DND-41 (cell line): ENCODE data around the gene PTPRN2.

Experiments used
- ATAC-seq: fragments of 200-7000 bp; cut with Tn5 transposase; 3 replicates; pipeline ENCODE4 v1.9.1; 2021; ENCODE audit warnings: low read depth; ENCODE audit not compliant: insufficient read depth
- DNase-seq: peaks from one replicate; pipeline ENCODE4 v3.0.0-alpha.2; 2020
- H2AFZ ChIP-seq: 2 replicates; pipeline ENCODE4 v1.6.0; 2012; ENCODE audit warnings: low read depth, low read length
- H3K27ac ChIP-seq: 2 replicates; pipeline ENCODE4 v1.5.1; 2012; ENCODE audit warnings: low read length, inconsistent platforms
- H3K27me3 ChIP-seq: fragments of 200-600 bp; sonication (generic); 2 replicates; pipeline ENCODE4 v1.6.0; 2012; ENCODE audit warnings: low read length, mild to moderate bottlenecking, inconsistent platforms; ENCODE audit not compliant: insufficient read depth, poor library complexity
- H3K36me3 ChIP-seq: 2 replicates; pipeline ENCODE4 v1.5.1; 2012; ENCODE audit warnings: low read length, inconsistent platforms; ENCODE audit not compliant: insufficient read depth
- H3K4me1 ChIP-seq: 2 replicates; pipeline ENCODE4 v1.5.1; 2012; ENCODE audit warnings: mild to moderate bottlenecking, low read length; ENCODE audit not compliant: insufficient read depth
- H3K4me2 ChIP-seq: 2 replicates; pipeline ENCODE4 v1.6.0; 2012; ENCODE audit warnings: mild to moderate bottlenecking, moderate library complexity, low read length, inconsistent platforms; ENCODE audit not compliant: insufficient read depth
- H3K4me3 ChIP-seq, 2 experiments: fragments of 200-600 bp in 1 of 2; shearing (Covaris generic) in 1 of 2; 2 replicates each; pipeline ENCODE4 v1.5.1; 2012 to 2016; ENCODE audit warnings: inconsistent platforms in 2 of 2, low read length in 2 of 2, mild to moderate bottlenecking in 2 of 2, low read depth in 1 of 2, moderate library complexity in 1 of 2
- H3K79me2 ChIP-seq: 2 replicates; pipeline ENCODE4 v1.6.0; 2012; ENCODE audit warnings: low read length, inconsistent platforms; ENCODE audit not compliant: insufficient read depth
- H3K9ac ChIP-seq: 2 replicates; pipeline ENCODE4 v1.6.0; 2012; ENCODE audit warnings: low read depth, mild to moderate bottlenecking, inconsistent platforms, low read length, moderate library complexity
- H3K9me3 ChIP-seq: 2 replicates; pipeline ENCODE4 v1.5.1; 2012; ENCODE audit warnings: low read length, moderate library complexity, mild to moderate bottlenecking, inconsistent platforms; ENCODE audit not compliant: insufficient read depth, severe bottlenecking
- H4K20me1 ChIP-seq: 2 replicates; pipeline ENCODE4 v1.6.0; 2012; ENCODE audit warnings: low read length; ENCODE audit not compliant: insufficient read depth
- EZH2 ChIP-seq: IDR thresholded peaks from 3 replicates; pipeline ENCODE4 v1.6.1; 2012; ENCODE audit warnings: borderline replicate concordance, low read depth, mild to moderate bottlenecking, moderate library complexity, low read length, inconsistent platforms; ENCODE audit not compliant: severe bottlenecking
- TF ChIP-seq, protein P1 (sequence below): IDR thresholded peaks from 2 replicates; pipeline ENCODE4 v1.5.1; 2012; ENCODE audit warnings: borderline replicate concordance, low read length, moderate library complexity, mild to moderate bottlenecking; ENCODE audit not compliant: poor library complexity, severe bottlenecking; ENCODE audit errors: extremely low read depth

Gene PTPRN2

DNA sequence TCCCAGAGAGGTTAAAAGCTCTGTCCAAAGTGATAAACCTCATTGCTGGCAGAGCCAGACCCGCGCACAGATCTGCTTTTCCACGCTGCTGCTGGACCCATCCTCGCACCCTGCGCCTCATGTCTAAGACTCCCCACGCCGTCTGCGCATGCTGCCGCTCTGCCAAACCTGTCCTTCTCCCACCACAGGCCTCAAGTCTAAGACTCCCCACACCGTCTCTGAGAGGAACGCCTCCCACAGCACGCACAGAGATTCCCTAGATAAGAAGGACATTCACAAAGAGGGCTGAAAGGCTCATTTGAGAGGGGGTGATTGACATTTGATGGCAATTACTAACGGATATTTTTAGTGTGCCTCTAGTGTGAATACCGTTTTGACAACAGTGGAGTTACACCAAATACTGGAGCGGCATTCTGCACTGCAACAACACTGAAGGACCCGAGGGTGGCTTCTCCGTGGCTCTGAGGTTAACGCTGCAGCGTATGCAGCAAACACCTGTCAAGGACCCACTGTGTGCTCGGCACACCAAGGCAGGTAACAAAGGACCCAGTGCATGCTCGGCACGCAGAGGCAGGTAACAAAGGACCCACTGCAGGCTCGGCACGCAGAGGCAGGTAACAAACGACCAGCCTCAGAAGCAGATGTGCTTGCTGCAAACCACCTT, 1019.4 kb downstream of the PTPRN2 start:
- no peak for DNase-seq
- Histone ChIP-seq H3K36me3 (peaks cover 82% of the 10 kb centered on the region), H4K20me1 (no peaks in the 10 kb centered on the region), H3K27ac (no peak overlapping the region), H3K9ac (no peak overlapping the region), H3K27me3 (no peaks in the 10 kb centered on the region), H3K4me3 (no peak overlapping the region), H3K4me1 (no peaks in the 10 kb centered on the region), H3K79me2 (peaks cover 2% of the 10 kb centered on the region), H2AFZ (no peak overlapping the region), H3K9me3 (no peaks in the 10 kb centered on the region), H3K4me2 (no peak overlapping the region)
- no peak for ATAC-seq
- TF ChIP-seq, protein P1, sequence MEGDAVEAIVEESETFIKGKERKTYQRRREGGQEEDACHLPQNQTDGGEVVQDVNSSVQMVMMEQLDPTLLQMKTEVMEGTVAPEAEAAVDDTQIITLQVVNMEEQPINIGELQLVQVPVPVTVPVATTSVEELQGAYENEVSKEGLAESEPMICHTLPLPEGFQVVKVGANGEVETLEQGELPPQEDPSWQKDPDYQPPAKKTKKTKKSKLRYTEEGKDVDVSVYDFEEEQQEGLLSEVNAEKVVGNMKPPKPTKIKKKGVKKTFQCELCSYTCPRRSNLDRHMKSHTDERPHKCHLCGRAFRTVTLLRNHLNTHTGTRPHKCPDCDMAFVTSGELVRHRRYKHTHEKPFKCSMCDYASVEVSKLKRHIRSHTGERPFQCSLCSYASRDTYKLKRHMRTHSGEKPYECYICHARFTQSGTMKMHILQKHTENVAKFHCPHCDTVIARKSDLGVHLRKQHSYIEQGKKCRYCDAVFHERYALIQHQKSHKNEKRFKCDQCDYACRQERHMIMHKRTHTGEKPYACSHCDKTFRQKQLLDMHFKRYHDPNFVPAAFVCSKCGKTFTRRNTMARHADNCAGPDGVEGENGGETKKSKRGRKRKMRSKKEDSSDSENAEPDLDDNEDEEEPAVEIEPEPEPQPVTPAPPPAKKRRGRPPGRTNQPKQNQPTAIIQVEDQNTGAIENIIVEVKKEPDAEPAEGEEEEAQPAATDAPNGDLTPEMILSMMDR = no peak
- no peak for TF ChIP-seq EZH2

- TF ChIP-seq EZH2 = no peak
- TF ChIP-seq, protein P1 = no peak
- ATAC-seq (no peak), DNase-seq (no peak)
- Histone ChIP-seq H4K20me1 (no peaks in the 10 kb centered on the region; the same call in 1 of the 2 replicates), H3K27ac (no peak overlapping the region), H3K4me1 (no peaks in the 10 kb centered on the region), H3K4me3 (no peak overlapping the region), H3K36me3 (peaks cover 78% of the 10 kb centered on the region), H3K27me3 (no peaks in the 10 kb centered on the region), H3K79me2 (peaks cover 2% of the 10 kb centered on the region), H3K4me2 (no peak overlapping the region), H3K9ac (no peak overlapping the region), H2AFZ (no peak overlapping the region), H3K9me3 (no peaks in the 10 kb centered on the region)
Measured at GRCh38 chr7:157567666-157568065, 1020.0 kb downstream of the PTPRN2 start.

DNA sequence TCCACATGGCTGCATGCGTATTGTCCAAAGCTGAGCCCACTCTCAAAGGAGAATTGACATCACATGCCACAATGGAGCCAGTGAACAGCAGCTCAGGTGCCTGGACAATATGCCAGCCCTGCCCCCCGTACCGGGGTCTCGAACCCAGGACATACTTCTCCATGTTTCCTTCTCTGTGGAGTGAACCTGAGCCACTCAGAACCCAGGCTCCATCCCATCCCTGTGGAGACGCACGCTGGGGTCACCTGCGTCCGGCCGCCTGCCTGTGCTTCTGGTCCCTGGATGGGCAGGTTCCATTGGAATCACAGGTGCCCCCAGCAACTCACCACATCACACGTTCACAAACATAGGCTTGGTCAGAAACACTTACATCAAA, 1021.0 kb downstream of the PTPRN2 start:
- Histone ChIP-seq H3K4me1 (no peaks in the 10 kb centered on the region), H4K20me1 (no peaks in the 10 kb centered on the region; the same call in 1 of the 2 replicates), H3K4me3 (no peak overlapping the region), H2AFZ (no peak overlapping the region), H3K9me3 (no peaks in the 10 kb centered on the region), H3K27ac (no peak overlapping the region), H3K79me2 (peaks cover 2% of the 10 kb centered on the region), H3K4me2 (no peak overlapping the region), H3K9ac (no peak overlapping the region), H3K36me3 (peaks cover 78% of the 10 kb centered on the region), H3K27me3 (no peaks in the 10 kb centered on the region)
- no peak; the same call in 2 of the 3 replicates for ATAC-seq
- no peak for DNase-seq
- TF ChIP-seq, protein P1 = no peak
- no peak for TF ChIP-seq EZH2
